SK-N-SH treated with all-trans-retinoic acid at 6 μM for 48 hours (cell line): ENCODE data around the gene DBNDD2.

Source experiments
- OSR1 ChIP-seq: fragments of 250-450 bp; sonication (Bioruptor Pico); IDR thresholded peaks from 2 replicates; pipeline ENCODE4 v1.8.0; 2022; ENCODE audit warnings: moderate library complexity, mild to moderate bottlenecking, inconsistent platforms
- TCF4 ChIP-seq: fragments of 250-450 bp; sonication (Bioruptor Pico); IDR thresholded peaks from 2 replicates; pipeline ENCODE4 v1.8.0; 2021; ENCODE audit warnings: mild to moderate bottlenecking, moderate library complexity, borderline replicate concordance
- TSHZ2 ChIP-seq: fragments of 250-450 bp; sonication (Bioruptor Pico); IDR thresholded peaks from 2 replicates; pipeline ENCODE4 v1.5.0; 2020; ENCODE audit warnings: mild to moderate bottlenecking, moderate library complexity

DNA sequence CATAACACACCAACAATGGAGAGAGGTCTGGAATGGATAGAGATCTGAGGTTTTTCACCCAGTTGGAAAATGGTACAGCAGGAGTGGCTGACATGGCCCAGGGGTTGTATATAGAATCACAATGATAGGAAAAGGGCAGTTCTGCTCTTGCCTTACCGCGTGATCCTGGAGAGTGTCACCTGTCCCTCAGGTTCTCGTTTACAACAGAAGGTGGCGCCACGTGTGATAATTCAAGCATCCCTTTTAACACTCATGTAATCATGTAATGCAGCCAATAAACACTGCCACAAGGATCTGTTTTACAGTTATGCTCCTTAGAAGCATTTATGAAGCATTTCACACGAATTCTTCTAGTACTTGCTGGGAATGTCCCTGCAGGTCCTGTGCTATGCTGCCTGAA lies 48.5 kb downstream of the DBNDD2 start:
- TF ChIP-seq OSR1 (CRISPR knock-in tag) (no peak), TSHZ2 (no peak), TCF4 (CRISPR knock-in tag) (no peak)
